IMR-90 (cell line): ENCODE measurements around the gene FAM89A. TPM values are rescaled to one million over a fixed set of nuclear protein-coding genes. Genes with fewer than 3 reads are reported as not detected.

ENCODE experiments used
- ATAC-seq: fragments of 200-7000 bp; cut with Tn5 transposase; 2 replicates; pipeline ENCODE4 v1.9.1; 2020; ENCODE audit warnings: low read depth, mild to moderate bottlenecking, moderate library complexity
- BruUV-seq: library from RNA; stranded (reverse); fragments of 400-500 nt; replicated peaks from 2 replicates; lab custom pipeline; 2021; lab: Mats Ljungman, UMichigan
- CTCF ChIA-PET: fragments of 300-600 bp; formaldehyde crosslinking; extraction: SDS; loops from one replicate; lab custom pipeline; 2021; ENCODE audit warnings: antibody characterized with exemption; lab: Yijun Ruan, JAX
- POLR2A ChIA-PET: fragments of 300-600 bp; sonication (Branson Sonifier 250); formaldehyde crosslinking; loops from one replicate; lab custom pipeline; 2022; ENCODE audit warnings: antibody characterized with exemption; ENCODE audit not compliant: unreplicated experiment; lab: Charles Lee
- DNase-seq: peaks from one replicate; pipeline ENCODE4 v3.0.0; 2013
- H2AFZ ChIP-seq: replicated peaks from 2 replicates; pipeline ENCODE3; 2013; ENCODE audit warnings: low read length, mild to moderate bottlenecking; ENCODE audit not compliant: poor library complexity
- H2AK5ac ChIP-seq: 2 replicates; pipeline ENCODE4 v1.6.1; 2013; ENCODE audit warnings: low read depth, low read length, inconsistent platforms
- H2AK9ac ChIP-seq: replicated peaks from 2 replicates; pipeline ENCODE3; 2013; ENCODE audit warnings: mild to moderate bottlenecking, low read depth, low read length, moderate library complexity; ENCODE audit not compliant: poor library complexity
- H2BK120ac ChIP-seq: 2 replicates; pipeline ENCODE4 v1.6.1; 2013; ENCODE audit warnings: low read depth, low read length, inconsistent platforms
- H2BK15ac ChIP-seq: 3 replicates; pipeline ENCODE4 v1.6.1; 2013; ENCODE audit warnings: low read depth, low read length, inconsistent platforms
- H2BK20ac ChIP-seq: 2 replicates; pipeline ENCODE4 v1.6.1; 2013; ENCODE audit warnings: low read depth, mild to moderate bottlenecking, inconsistent platforms, low read length, moderate library complexity
- H2BK5ac ChIP-seq: 2 replicates; pipeline ENCODE4 v1.6.1; 2013; ENCODE audit warnings: mild to moderate bottlenecking, low read depth, low read length, inconsistent platforms; ENCODE audit not compliant: poor library complexity, severe bottlenecking
- H3K14ac ChIP-seq: replicated peaks from 2 replicates; pipeline ENCODE4 v1.6.1; 2013; ENCODE audit warnings: low read depth, low read length, inconsistent platforms
- H3K18ac ChIP-seq: 2 replicates; pipeline ENCODE4 v1.6.1; 2013; ENCODE audit warnings: low read depth, low read length, control low read depth
- H3K23ac ChIP-seq: 2 replicates; pipeline ENCODE4 v1.6.1; 2013; ENCODE audit warnings: low read depth, low read length, inconsistent platforms
- H3K27ac ChIP-seq: 2 replicates; pipeline ENCODE4 v1.5.1; 2013; ENCODE audit warnings: mild to moderate bottlenecking, control low read depth, low read length; ENCODE audit not compliant: insufficient read depth
- H3K27me3 ChIP-seq: 2 replicates; pipeline ENCODE4 v1.6.1; 2013; ENCODE audit warnings: low read length; ENCODE audit not compliant: control insufficient read depth, insufficient read depth
- H3K36me3 ChIP-seq: 2 replicates; pipeline ENCODE4 v1.6.1; 2013; ENCODE audit warnings: low read length, mixed read lengths; ENCODE audit not compliant: control insufficient read depth, insufficient read depth
- H3K4ac ChIP-seq: 2 replicates; pipeline ENCODE4 v1.6.1; 2013; ENCODE audit warnings: low read depth, low read length, inconsistent platforms
- H3K4me1 ChIP-seq: 2 replicates; pipeline ENCODE4 v1.6.1; 2013; ENCODE audit warnings: low read length, mixed read lengths; ENCODE audit not compliant: control insufficient read depth, insufficient read depth
- H3K4me2 ChIP-seq: 2 replicates; pipeline ENCODE4 v1.6.1; 2013; ENCODE audit warnings: low read depth, mild to moderate bottlenecking, control low read depth, low read length, moderate library complexity
- H3K4me3 ChIP-seq: 2 replicates; pipeline ENCODE4 v1.5.1; 2013; ENCODE audit warnings: low read depth, mild to moderate bottlenecking, control low read depth, low read length, moderate library complexity; ENCODE audit not compliant: insufficient read depth
- H3K56ac ChIP-seq: 2 replicates; pipeline ENCODE4 v1.6.1; 2013; ENCODE audit warnings: low read length, inconsistent platforms; ENCODE audit not compliant: insufficient read depth; ENCODE audit errors: extremely low read depth
- H3K79me1 ChIP-seq, 2 experiments: 2 replicates each; pipeline ENCODE4 v1.6.1; 2013; ENCODE audit warnings: low read length in 2 of 2, inconsistent platforms in 1 of 2, low read depth in 1 of 2
- H3K9ac ChIP-seq: 2 replicates; pipeline ENCODE4 v1.6.1; 2013; ENCODE audit warnings: low read depth, low read length, control low read depth
- H3K9me1 ChIP-seq: 2 replicates; pipeline ENCODE4 v1.6.1; 2013; ENCODE audit warnings: low read length, inconsistent platforms; ENCODE audit not compliant: insufficient read depth
- H3K9me3 ChIP-seq: 2 replicates; pipeline ENCODE4 v1.6.1; 2013; ENCODE audit warnings: low read length; ENCODE audit not compliant: control insufficient read depth, insufficient read depth
- H4K20me1 ChIP-seq: 2 replicates; pipeline ENCODE4 v1.6.1; 2013; ENCODE audit warnings: low read length, inconsistent platforms; ENCODE audit not compliant: insufficient read depth
- H4K5ac ChIP-seq: 2 replicates; pipeline ENCODE4 v1.6.1; 2013; ENCODE audit warnings: mild to moderate bottlenecking, low read depth, low read length, control low read depth
- H4K8ac ChIP-seq, 2 experiments: 2 replicates each; pipeline ENCODE4 v1.6.1; 2013; ENCODE audit warnings: low read depth in 2 of 2, low read length in 2 of 2, control low read depth in 1 of 2, inconsistent platforms in 1 of 2
- H4K91ac ChIP-seq: 2 replicates; pipeline ENCODE4 v1.6.1; 2013; ENCODE audit warnings: low read depth, low read length, inconsistent platforms; ENCODE audit not compliant: insufficient read depth
- BHLHE40 ChIP-seq: fragments of 150-350 bp; IDR thresholded peaks from 2 replicates; pipeline ENCODE4 v1.6.1; 2016; ENCODE audit warnings: mild to moderate bottlenecking, low read depth, low read length
- CEBPB ChIP-seq: IDR thresholded peaks from 2 replicates; pipeline ENCODE4 v1.6.1; 2012; ENCODE audit warnings: low read depth, low read length, improper control_type of control experiment
- CHD1 ChIP-seq: IDR thresholded peaks from 2 replicates; pipeline ENCODE4 v1.6.1; 2012; ENCODE audit warnings: low read depth, low read length, improper control_type of control experiment
- ELK1 ChIP-seq: fragments of 150-350 bp; IDR thresholded peaks from 2 replicates; pipeline ENCODE4 v1.6.1; 2016; ENCODE audit warnings: low read depth, mild to moderate bottlenecking, low read length, moderate library complexity, borderline replicate concordance
- MAFK ChIP-seq: IDR thresholded peaks from 2 replicates; pipeline ENCODE4 v1.6.1; 2012; ENCODE audit warnings: low read depth, low read length, improper control_type of control experiment
- MXI1 ChIP-seq: IDR thresholded peaks from 2 replicates; pipeline ENCODE4 v1.6.1; 2012; ENCODE audit warnings: low read depth, mild to moderate bottlenecking, low read length, moderate library complexity, borderline replicate concordance
- POLR2A ChIP-seq: IDR thresholded peaks from 2 replicates; pipeline ENCODE4 v1.6.1; 2012; ENCODE audit warnings: mild to moderate bottlenecking, low read depth, low read length
- RAD21 ChIP-seq: IDR thresholded peaks from 2 replicates; pipeline ENCODE4 v1.6.1; 2012; ENCODE audit warnings: low read length, improper control_type of control experiment
- RCOR1 ChIP-seq: IDR thresholded peaks from 2 replicates; pipeline ENCODE4 v1.6.1; 2012; ENCODE audit warnings: mild to moderate bottlenecking, low read length, improper control_type of control experiment; ENCODE audit not compliant: insufficient replicate concordance
- RFX5 ChIP-seq: IDR thresholded peaks from 2 replicates; pipeline ENCODE4 v1.8.0; 2012; ENCODE audit warnings: low read depth, mild to moderate bottlenecking, low read length, moderate library complexity
- SMC3 ChIP-seq: fragments of 150-350 bp; IDR thresholded peaks from 2 replicates; pipeline ENCODE4 v1.6.1; 2016; ENCODE audit warnings: low read depth, mild to moderate bottlenecking, antibody characterized with exemption, low read length, moderate library complexity
- USF2 ChIP-seq: fragments of 150-350 bp; IDR thresholded peaks from 2 replicates; pipeline ENCODE4 v1.6.1; 2017; ENCODE audit warnings: mild to moderate bottlenecking, antibody characterized with exemption, low read length, low read depth
- WGBS, 2 experiments: methylation state at CpG; one replicate each; pipeline versions ENCODE4 v1.1.5 to v1.1.7; 2013; ENCODE audit warnings: missing lambda C conversion rate in 2 of 2; ENCODE audit not compliant: insufficient read length in 1 of 2; ENCODE audit errors: extremely low coverage in 2 of 2; 5-methylcytosine and 5-hydroxymethylcytosine counted together
- dilution Hi-C: fragments of 300-500 bp; cut with HindIII; formaldehyde crosslinking; loops from one replicate; pipeline ENCODE4 v1.14.3; 2018; ENCODE audit warnings: low sequenced_read_pairs; ENCODE audit not compliant: unreplicated experiment
- in situ Hi-C: fragments of 300-500 bp; cut with MboI; formaldehyde crosslinking; loops from 3 replicates; pipeline ENCODE4 v1.14.3; 2019; ENCODE audit warnings: low sequenced_read_pairs, inconsistent platforms, mixed read lengths
- intact Hi-C: fragments of 100-400 bp; cut with micrococcal nuclease; formaldehyde crosslinking; loops from 2 replicates; pipeline ENCODE4 v1.10.0; 2022
- polyA plus RNA-seq, 3 experiments: library from polyadenylated mRNA; depleted of rRNA; stranded (reverse); fragments of >200 nt; gene quantifications; 2 replicates each; pipeline ENCODE4 v1.2.3, GENCODE V29; 2012; ENCODE audit warnings: low replicate concordance in 1 of 3
- total RNA-seq: library from RNA; depleted of rRNA; stranded (reverse); fragments of >200 nt; gene quantifications from 2 replicates; pipeline ENCODE4 v1.2.3, GENCODE V29; 2012

Gene FAM89A
- total and polyA plus RNA-seq, 2 of the 4 experiments (the other 2 are of a cell fraction) = 6.8 to 8.1 TPM

- H3K36me3 ChIP-seq = peaks cover 2% of the 10 kb centered on the region; the same call in 1 of the 2 replicates
- peak within 1 kb of the TSS; percentile 95 for H3K9ac ChIP-seq
- no peak within 1 kb of the TSS for H2BK15ac ChIP-seq
- peak within 1 kb of the TSS; percentile 95 for H3K14ac ChIP-seq
- no peaks in the 10 kb centered on the region for H4K20me1 ChIP-seq
- ATAC-seq (peak; percentile 99), DNase-seq (peak; percentile 98)
- H3K56ac ChIP-seq = peak within 1 kb of the TSS; percentile 93
- H4K5ac ChIP-seq = peak within 1 kb of the TSS; percentile 91
- no peaks in the 10 kb centered on the region for H3K9me3 ChIP-seq
- peaks cover 6% of the 10 kb centered on the region for H3K4me1 ChIP-seq
- no peak within 1 kb of the TSS for H2BK20ac ChIP-seq
- dilution Hi-C loops = no loop called here
- 5% methylated on average over 4 of the region's 79 CpGs; no CpG with 5 or more reads in 1 of the 2 experiments for WGBS, 2 experiments
- H3K18ac ChIP-seq = peak within 1 kb of the TSS; percentile 54
- H4K91ac ChIP-seq = peak within 1 kb of the TSS; percentile 93
- peaks cover 2% of the 10 kb centered on the region; the same call in 1 of the 2 replicates for H3K9me1 ChIP-seq
- POLR2A ChIA-PET = no interaction called here
- H2AK5ac ChIP-seq = peak within 1 kb of the TSS; percentile 76; the same call in 1 of the 2 replicates
- peak within 1 kb of the TSS; percentile 88 to 98 for H4K8ac ChIP-seq
- H3K79me1 ChIP-seq = peaks cover 38 to 45% of the 10 kb centered on the region in 2 experiments
- in situ Hi-C loops = no loop called here
- peak within 1 kb of the TSS; percentile 89 for H3K4ac ChIP-seq
- H2BK120ac ChIP-seq = peak within 1 kb of the TSS; percentile 58; the same call in 1 of the 2 replicates
- no peaks in the 10 kb centered on the region for H3K27me3 ChIP-seq
- no TSS peak for BruUV-seq
- intact Hi-C loops = loop anchor here (1.0 to 5.0 kb wide), 6 partner anchors 41 to 336 kb away; partner anchors contain the start of genes C1orf198 and COG2
- H3K23ac ChIP-seq = peak within 1 kb of the TSS; percentile 83; the same call in 1 of the 2 replicates
- peak within 1 kb of the TSS; percentile 71 for H3K27ac ChIP-seq
- peak within 1 kb of the TSS; percentile 68 for H3K4me3 ChIP-seq
- H2BK5ac ChIP-seq = peak within 1 kb of the TSS; percentile 82
- CTCF ChIA-PET = interaction anchor here (0.5 to 1.2 kb wide), 3 partner anchors 23 to 599 kb away, joined by 3 to 4 read pairs (median 3); no protein-coding TSS in a partner anchor
- peak within 1 kb of the TSS; percentile 85 for H2AK9ac ChIP-seq
- peak within 1 kb of the TSS; percentile 97 for H2AFZ ChIP-seq
- H3K4me2 ChIP-seq = peak within 1 kb of the TSS; percentile 92
- TF ChIP-seq BHLHE40 (no peak), ELK1 (0 out of 2 replicates have a peak, but pooled peaks have one; percentile 48), MXI1 (peak; percentile 62; the same call in 1 of the 2 replicates), RAD21 (peak; percentile 25), POLR2A (0 out of 2 replicates have a peak, but pooled peaks have one; percentile 26), USF2 (peak; percentile 11; the same call in 1 of the 2 replicates), MAFK (no peak), CEBPB (no peak), SMC3 (peak; percentile 11; the same call in 1 of the 2 replicates), RFX5 (no peak), RCOR1 (peak; percentile 89), CHD1 (no peak)
Measured at GRCh38 chr1:230978491-230979388, 61.3 kb downstream of the FAM89A start, which contains the start of the genes ARV1 and TTC13. TSS of gene ARV1 (plus strand) at chr1:230979094. CDS start at chr1:230979106, 12 bp downstream. TSS of gene TTC13 (minus strand) at chr1:230978861. CDS start at chr1:230978830, 31 bp downstream.
